DOHH2 (cell line): ENCODE results near the gene BAX.

Experiments used
- H3F3A ChIP-seq: fragments of 200-600 bp; sonication (generic), shearing (Covaris generic); 2 replicates; pipeline ENCODE4 v1.6.0; 2016; ENCODE audit warnings: antibody characterized with exemption, mild to moderate bottlenecking; ENCODE audit not compliant: control insufficient read depth, insufficient read depth
- H3K27ac ChIP-seq: fragments of 200-600 bp; sonication (generic); 2 replicates; pipeline ENCODE4 v1.5.1; 2014; ENCODE audit warnings: low read depth, mild to moderate bottlenecking, low read length, moderate library complexity
- H3K27me3 ChIP-seq: fragments of 200-600 bp; sonication (generic); 2 replicates; pipeline ENCODE4 v1.6.1; 2014; ENCODE audit warnings: mild to moderate bottlenecking, low read length, mixed read lengths; ENCODE audit not compliant: control insufficient read depth
- H3K36me3 ChIP-seq: fragments of 200-600 bp; sonication (generic); 2 replicates; pipeline ENCODE4 v1.6.1; 2014; ENCODE audit warnings: mild to moderate bottlenecking, low read length, moderate library complexity, mixed read lengths; ENCODE audit not compliant: control insufficient read depth
- H3K4me1 ChIP-seq: fragments of 200-600 bp; sonication (generic); 2 replicates; pipeline ENCODE4 v1.6.1; 2014; ENCODE audit warnings: mild to moderate bottlenecking, low read length, mixed read lengths; ENCODE audit not compliant: control insufficient read depth
- H3K4me2 ChIP-seq: fragments of 200-600 bp; sonication (generic); 2 replicates; pipeline ENCODE4 v1.6.0; 2014; ENCODE audit warnings: mild to moderate bottlenecking, low read length, moderate library complexity
- H3K4me3 ChIP-seq: fragments of 200-600 bp; sonication (generic); 2 replicates; pipeline ENCODE4 v1.5.1; 2014; ENCODE audit warnings: mild to moderate bottlenecking, low read length, mixed read lengths
- H3K79me2 ChIP-seq: fragments of 200-600 bp; sonication (generic); 2 replicates; pipeline ENCODE4 v1.6.1; 2014; ENCODE audit warnings: mild to moderate bottlenecking, low read length, mixed read lengths; ENCODE audit not compliant: control insufficient read depth
- H3K9me2 ChIP-seq: fragments of 200-600 bp; sonication (generic); replicated peaks from 2 replicates; pipeline ENCODE4 v1.6.1; 2014; ENCODE audit warnings: mild to moderate bottlenecking, low read length, mixed read lengths; ENCODE audit not compliant: control insufficient read depth
- H3K9me3 ChIP-seq: fragments of 200-600 bp; sonication (generic); 2 replicates; pipeline ENCODE4 v1.6.1; 2014; ENCODE audit warnings: antibody characterized with exemption, low read length, mixed read lengths; ENCODE audit not compliant: control insufficient read depth, insufficient read depth
- H4K20me1 ChIP-seq: fragments of 200-600 bp; sonication (generic); 2 replicates; pipeline ENCODE4 v1.6.0; 2014; ENCODE audit warnings: low read depth, mild to moderate bottlenecking, antibody characterized with exemption, low read length, moderate library complexity; ENCODE audit not compliant: control insufficient read depth, insufficient read depth
- EZH2phosphoT487 ChIP-seq: fragments of 200-600 bp; sonication (generic); IDR thresholded peaks from 2 replicates; pipeline ENCODE4 v1.6.1; 2017; ENCODE audit warnings: borderline replicate concordance, mild to moderate bottlenecking, antibody characterized with exemption, low read length, moderate library complexity, mixed read lengths
- TF ChIP-seq, protein P1 (sequence below): fragments of 200-600 bp; sonication (generic); IDR thresholded peaks from one replicate; pipeline ENCODE4 v1.5.1; 2014; ENCODE audit warnings: antibody characterized with exemption, mild to moderate bottlenecking, low read depth, low read length; ENCODE audit not compliant: poor library complexity, severe bottlenecking

The BAX gene

DNA sequence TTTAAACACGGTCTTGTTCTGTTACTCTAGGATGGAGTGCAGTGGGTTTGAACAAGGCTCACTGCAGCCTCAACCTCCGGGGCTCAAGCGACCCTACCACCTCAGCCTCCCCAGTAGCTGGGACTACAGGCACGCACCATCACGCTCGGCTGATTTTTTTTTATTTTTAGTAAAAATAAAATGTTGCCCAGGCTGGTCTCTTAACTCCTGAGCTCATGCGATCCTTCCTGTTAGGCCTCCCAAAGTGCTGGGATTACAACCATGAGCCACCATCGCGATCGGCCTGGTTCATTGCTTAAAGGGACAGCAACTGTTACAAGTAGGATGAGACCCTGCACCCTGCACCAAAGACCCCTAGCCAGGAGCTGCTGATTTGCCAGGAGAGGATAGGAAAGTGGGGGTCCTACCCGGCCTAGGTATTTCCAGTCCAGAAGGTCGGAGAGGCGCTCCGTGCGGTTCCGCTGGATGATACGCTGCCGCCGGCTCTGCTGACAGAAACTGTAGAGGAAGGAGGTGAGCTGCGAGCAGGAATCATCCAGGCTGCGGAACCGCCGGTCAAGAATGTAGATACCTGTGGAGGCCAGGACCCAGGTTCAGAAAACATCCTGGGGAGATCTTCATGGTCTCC lies 15.6 kb downstream of the BAX start:
- Histone ChIP-seq H3K79me2 (peaks cover 13% of the 10 kb centered on the region), H3K4me3 (no peak overlapping the region), H3K9me3 (no peaks in the 10 kb centered on the region), H4K20me1 (no peaks in the 10 kb centered on the region), H3K4me1 (peaks cover 45% of the 10 kb centered on the region), H3F3A (peaks cover 13% of the 10 kb centered on the region), H3K27ac (no peak overlapping the region), H3K36me3 (peaks cover 60% of the 10 kb centered on the region), H3K27me3 (no peaks in the 10 kb centered on the region), H3K4me2 (peak overlapping the region; percentile 46), H3K9me2 (no peaks in the 10 kb centered on the region)
- no peak for TF ChIP-seq EZH2phosphoT487
- TF ChIP-seq, protein P1, sequence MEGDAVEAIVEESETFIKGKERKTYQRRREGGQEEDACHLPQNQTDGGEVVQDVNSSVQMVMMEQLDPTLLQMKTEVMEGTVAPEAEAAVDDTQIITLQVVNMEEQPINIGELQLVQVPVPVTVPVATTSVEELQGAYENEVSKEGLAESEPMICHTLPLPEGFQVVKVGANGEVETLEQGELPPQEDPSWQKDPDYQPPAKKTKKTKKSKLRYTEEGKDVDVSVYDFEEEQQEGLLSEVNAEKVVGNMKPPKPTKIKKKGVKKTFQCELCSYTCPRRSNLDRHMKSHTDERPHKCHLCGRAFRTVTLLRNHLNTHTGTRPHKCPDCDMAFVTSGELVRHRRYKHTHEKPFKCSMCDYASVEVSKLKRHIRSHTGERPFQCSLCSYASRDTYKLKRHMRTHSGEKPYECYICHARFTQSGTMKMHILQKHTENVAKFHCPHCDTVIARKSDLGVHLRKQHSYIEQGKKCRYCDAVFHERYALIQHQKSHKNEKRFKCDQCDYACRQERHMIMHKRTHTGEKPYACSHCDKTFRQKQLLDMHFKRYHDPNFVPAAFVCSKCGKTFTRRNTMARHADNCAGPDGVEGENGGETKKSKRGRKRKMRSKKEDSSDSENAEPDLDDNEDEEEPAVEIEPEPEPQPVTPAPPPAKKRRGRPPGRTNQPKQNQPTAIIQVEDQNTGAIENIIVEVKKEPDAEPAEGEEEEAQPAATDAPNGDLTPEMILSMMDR: no peak

DNA sequence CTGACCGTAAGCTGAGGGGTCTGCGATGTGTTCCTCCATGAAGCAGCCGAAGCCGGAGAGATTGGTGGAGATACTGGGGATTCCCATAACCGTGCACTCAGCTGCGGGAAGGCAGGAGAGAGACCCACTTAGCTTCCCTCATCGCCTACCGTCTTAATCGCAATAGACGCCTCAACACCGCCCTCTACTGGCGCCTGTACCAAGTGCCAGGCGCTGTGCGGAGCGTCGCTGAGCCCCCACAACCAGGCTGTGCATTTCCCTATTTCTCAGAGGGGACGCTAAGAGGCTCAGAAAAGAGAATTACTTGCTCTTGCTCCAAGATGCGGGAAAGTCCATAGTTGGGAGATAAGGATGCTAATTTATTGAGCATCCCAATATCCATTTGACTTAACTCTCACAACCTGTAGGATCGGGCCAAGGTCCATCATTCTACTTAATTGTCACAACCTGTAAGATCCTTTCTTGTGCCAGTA lies 16.3 kb downstream of the BAX start:
- Histone ChIP-seq H3K9me2 (no peaks in the 10 kb centered on the region), H3K4me3 (no peak overlapping the region), H3K36me3 (peaks cover 53% of the 10 kb centered on the region), H3K9me3 (no peaks in the 10 kb centered on the region), H3K4me2 (peak overlapping the region; percentile 46), H3F3A (peaks cover 13% of the 10 kb centered on the region), H3K27me3 (no peaks in the 10 kb centered on the region), H3K27ac (no peak overlapping the region), H3K79me2 (peaks cover 6% of the 10 kb centered on the region), H4K20me1 (no peaks in the 10 kb centered on the region), H3K4me1 (peaks cover 45% of the 10 kb centered on the region)
- TF ChIP-seq, protein P1: peak; percentile 94
- no peak for TF ChIP-seq EZH2phosphoT487

DNA sequence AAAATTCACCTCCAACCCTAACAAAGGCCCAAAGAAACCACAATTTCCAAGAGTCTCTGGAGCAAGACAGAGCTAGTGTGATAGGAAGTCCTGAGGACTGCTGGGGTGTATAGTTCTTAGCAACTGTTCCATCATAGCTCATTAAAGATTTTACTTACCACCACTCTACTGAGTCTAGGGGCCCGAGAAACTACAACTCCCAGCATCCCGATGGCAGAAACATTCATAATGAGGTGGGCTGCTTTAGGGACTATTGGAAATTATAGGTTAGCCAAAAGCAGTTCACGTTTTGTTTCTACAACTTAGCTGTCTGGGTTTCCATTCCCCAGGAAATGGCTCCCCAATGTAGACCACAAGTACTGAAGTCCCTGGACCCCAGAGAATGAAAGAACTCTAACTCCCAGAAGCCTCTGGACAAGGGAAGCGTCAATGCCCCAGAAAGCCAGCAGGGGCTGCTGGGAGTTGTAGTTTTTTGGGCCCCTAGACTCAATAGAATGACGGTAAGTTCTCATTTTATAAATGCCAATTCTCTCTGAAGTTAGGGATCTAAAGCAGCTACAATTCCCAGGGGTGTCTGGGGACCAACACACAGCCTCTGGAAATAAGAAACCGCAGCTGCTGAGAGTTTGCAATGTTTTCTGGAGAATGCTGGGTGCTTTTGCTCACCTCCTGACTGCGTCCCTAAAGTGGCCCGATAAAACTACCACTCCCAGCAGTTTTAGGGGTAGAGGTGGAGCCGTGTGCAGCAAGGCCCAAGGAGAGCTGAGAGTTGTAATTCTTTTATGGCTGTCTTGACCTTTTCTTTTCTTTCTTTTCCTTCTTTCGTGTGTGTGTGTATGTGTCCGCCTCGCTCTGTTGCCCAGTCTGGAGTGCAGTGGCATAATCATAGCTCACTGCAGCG lies 21.5 kb downstream of the BAX start:
- no peak overlapping the region for H3K4me3 ChIP-seq
- H3K27ac ChIP-seq: no peak overlapping the region

More for the DNA sequence above, 21.5 kb downstream of the BAX start:
- H4K20me1 ChIP-seq: no peaks in the 10 kb centered on the region
- H3K36me3 ChIP-seq: peaks cover 16% of the 10 kb centered on the region
- no peaks in the 10 kb centered on the region for H3K27me3 ChIP-seq
- TF ChIP-seq, protein P1: no peak
- H3K79me2 ChIP-seq: no peaks in the 10 kb centered on the region
- H3F3A ChIP-seq: no peaks in the 10 kb centered on the region
- H3K9me2 ChIP-seq: no peaks in the 10 kb centered on the region
- peaks cover 14% of the 10 kb centered on the region for H3K4me1 ChIP-seq
- peak overlapping the region; percentile 28 for H3K4me2 ChIP-seq
- H3K9me3 ChIP-seq: no peaks in the 10 kb centered on the region
